Testis (tissue), 3 donors: ENCODE measurements around the gene OR3A1. TPM values are rescaled to one million over a fixed set of nuclear protein-coding genes. Genes with fewer than 3 reads are reported as not detected.
"Not testable (repeated sequence)": the region's sequence is repeated elsewhere in the genome, so short reads cannot be mapped to it uniquely, and the experiment has no call there.

Experiments used
- DNase-seq: peaks from one replicate; pipeline ENCODE4 v3.0.0-alpha.2; 2019
- H3K27ac ChIP-seq, 2 donors: fragments of 200-600 bp; sonication (generic); one replicate each; pipeline ENCODE4 v1.5.1; 2019
- H3K27me3 ChIP-seq: fragments of 200-600 bp; sonication (generic); one replicate; pipeline ENCODE4 v1.5.1; 2019
- H3K36me3 ChIP-seq: fragments of 200-600 bp; sonication (generic); one replicate; pipeline ENCODE4 v1.5.1; 2017; ENCODE audit warnings: low read depth; ENCODE audit errors: missing control alignments
- H3K4me1 ChIP-seq: fragments of 200-600 bp; sonication (generic); one replicate; pipeline ENCODE4 v1.5.1; 2019
- H3K4me3 ChIP-seq, 2 donors: fragments of 200-600 bp; sonication (generic); one replicate each; pipeline ENCODE4 v1.5.1; 2017 to 2019
- H3K9me3 ChIP-seq: fragments of 200-600 bp; sonication (generic); one replicate; pipeline ENCODE4 v1.5.1; 2017
- POLR2A ChIP-seq: fragments of 450-650 bp; IDR thresholded peaks from one replicate; pipeline ENCODE4 v1.6.1; 2017; ENCODE audit warnings: antibody characterized with exemption, mild to moderate bottlenecking, moderate library complexity
- WGBS, 2 donors: methylation state at CpG; one replicate each; pipeline ENCODE4 v1.1.5; 2018; 5-methylcytosine and 5-hydroxymethylcytosine counted together
- intact Hi-C: fragments of 100-400 bp; cut with DNase I; formaldehyde crosslinking; loops from one replicate; pipeline ENCODE4 v1.15.1; 2023; ENCODE audit warnings: low total_unique reads
- polyA plus RNA-seq: library from polyadenylated mRNA; stranded (reverse); fragments of 350-450 nt; fragmentation: Illumina TruSeq; extraction: RNeasy Lipid Tissue Mini Kit (QIAGEN cat#74804); gene quantifications from one replicate; pipeline ENCODE4 v1.2.3, GENCODE V29; 2014; ENCODE audit warnings: low read depth, low replicate concordance; ENCODE audit not compliant: insufficient read depth
- total RNA-seq, 2 donors: library from RNA; depleted of rRNA; stranded (reverse); fragments of >200 nt; gene quantifications; one replicate each; pipeline ENCODE4 v1.2.3, GENCODE V29; 2016
- TF ChIP-seq, protein P1 (sequence below), 3 experiments: fragments of 450-650 bp in 2 of 3; fragments of 200-600 bp in 1 of 3; sonication (generic) in 1 of 3; IDR thresholded peaks; one replicate each; pipeline ENCODE4 v1.5.1; 2016 to 2019; ENCODE audit warnings: antibody characterized with exemption in 3 of 3, mild to moderate bottlenecking in 2 of 3, moderate library complexity in 1 of 3

OR3A1 gene
- total and polyA plus RNA-seq, 3 donors from 2014 or later: 1.1 to 7.9 (median 6.6) TPM

DNA sequence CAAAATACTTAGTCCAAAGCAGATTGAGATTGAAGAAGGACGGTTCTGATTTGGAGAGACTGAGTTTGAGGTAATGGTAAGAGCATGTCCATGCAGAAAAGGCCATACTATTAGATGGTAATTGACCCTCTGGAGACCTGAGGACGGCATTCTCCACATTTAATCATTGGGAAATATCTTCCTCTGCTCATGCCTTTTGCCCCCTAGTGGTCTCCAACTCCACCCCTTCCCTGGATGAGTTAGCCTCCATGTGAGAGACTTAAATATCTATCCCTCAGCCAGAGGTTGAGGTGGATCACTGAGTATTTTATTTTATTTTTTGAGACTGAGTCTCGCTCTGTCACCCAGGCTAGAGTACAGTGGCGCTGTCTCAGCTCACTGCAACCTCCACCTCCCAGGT lies 10.4 kb upstream of the OR3A1 start:
- H3K4me1 ChIP-seq: no peaks in the 10 kb centered on the region
- no peak for DNase-seq
- intact Hi-C loops: no loop called here
- no peaks in the 10 kb centered on the region for H3K9me3 ChIP-seq
- no peak overlapping the region for H3K4me3 ChIP-seq
- no peaks in the 10 kb centered on the region for H3K36me3 ChIP-seq
- no peaks in the 10 kb centered on the region for H3K27me3 ChIP-seq
- no peak overlapping the region for H3K27ac ChIP-seq
- TF ChIP-seq POLR2A: no peak
- TF ChIP-seq, protein P1, sequence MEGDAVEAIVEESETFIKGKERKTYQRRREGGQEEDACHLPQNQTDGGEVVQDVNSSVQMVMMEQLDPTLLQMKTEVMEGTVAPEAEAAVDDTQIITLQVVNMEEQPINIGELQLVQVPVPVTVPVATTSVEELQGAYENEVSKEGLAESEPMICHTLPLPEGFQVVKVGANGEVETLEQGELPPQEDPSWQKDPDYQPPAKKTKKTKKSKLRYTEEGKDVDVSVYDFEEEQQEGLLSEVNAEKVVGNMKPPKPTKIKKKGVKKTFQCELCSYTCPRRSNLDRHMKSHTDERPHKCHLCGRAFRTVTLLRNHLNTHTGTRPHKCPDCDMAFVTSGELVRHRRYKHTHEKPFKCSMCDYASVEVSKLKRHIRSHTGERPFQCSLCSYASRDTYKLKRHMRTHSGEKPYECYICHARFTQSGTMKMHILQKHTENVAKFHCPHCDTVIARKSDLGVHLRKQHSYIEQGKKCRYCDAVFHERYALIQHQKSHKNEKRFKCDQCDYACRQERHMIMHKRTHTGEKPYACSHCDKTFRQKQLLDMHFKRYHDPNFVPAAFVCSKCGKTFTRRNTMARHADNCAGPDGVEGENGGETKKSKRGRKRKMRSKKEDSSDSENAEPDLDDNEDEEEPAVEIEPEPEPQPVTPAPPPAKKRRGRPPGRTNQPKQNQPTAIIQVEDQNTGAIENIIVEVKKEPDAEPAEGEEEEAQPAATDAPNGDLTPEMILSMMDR (IDR thresholded peaks at IDR 0.05): no peak
- WGBS, 2 donors: 77 to 81% methylated on average over 4 of the region's 4 CpGs

DNA sequence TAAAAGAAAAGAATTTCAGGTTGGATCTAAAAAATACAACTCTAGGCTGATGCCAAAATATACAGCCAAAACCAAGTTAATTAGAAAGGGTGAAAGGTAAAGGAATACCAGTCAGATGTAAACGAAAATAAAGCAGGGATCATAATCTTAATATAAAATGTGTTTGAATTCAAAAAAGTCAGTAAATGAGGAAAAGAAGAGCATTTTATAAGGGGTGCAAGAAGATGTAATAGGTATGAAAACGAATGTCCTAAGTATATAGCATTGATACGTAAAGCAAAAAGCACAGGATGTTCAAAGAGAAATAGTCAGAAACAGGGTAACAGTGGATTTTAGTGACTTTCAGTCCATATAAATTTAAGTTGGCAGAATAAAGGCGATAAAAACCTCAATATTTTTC lies 2.5 kb downstream of the OR3A1 start:
- 64 to 80% methylated on average over 4 of the region's 4 CpGs for WGBS, 2 donors
- Histone ChIP-seq H3K4me3 (no peak overlapping the region), H3K27ac (no peak overlapping the region), H3K36me3 (no peaks in the 10 kb centered on the region), H3K9me3 (no peaks in the 10 kb centered on the region), H3K4me1 (no peaks in the 10 kb centered on the region), H3K27me3 (no peaks in the 10 kb centered on the region)
- intact Hi-C loops: no loop called here
- DNase-seq: no peak
- no peak for TF ChIP-seq POLR2A
- TF ChIP-seq, protein P1 (IDR thresholded peaks at IDR 0.05): no peak

DNA sequence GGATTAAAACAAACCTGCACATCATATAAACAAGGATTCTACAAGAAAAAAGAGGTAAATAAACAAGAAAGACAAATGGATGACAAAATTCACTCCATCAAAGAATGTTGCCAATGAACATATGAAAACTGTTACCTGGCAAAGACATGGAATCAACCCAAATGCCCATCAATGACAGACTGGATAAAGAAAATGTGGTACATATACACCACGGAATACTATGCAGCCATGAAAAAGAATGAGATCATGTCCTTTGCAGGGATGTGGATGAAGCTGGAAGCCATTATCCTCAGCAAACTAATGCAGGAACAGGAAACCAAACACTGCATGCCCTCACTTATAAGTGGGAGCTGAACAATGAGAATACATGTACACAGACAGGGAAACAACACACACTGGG lies 4.6 kb downstream of the OR3A1 start:
- H3K36me3 ChIP-seq, DNase-seq, H3K27ac ChIP-seq, H3K9me3 ChIP-seq, H3K4me1 ChIP-seq, H3K4me3 ChIP-seq, intact Hi-C loops, H3K27me3 ChIP-seq: not testable (repeated sequence)
- WGBS, 2 donors: 81 to 88% methylated on average over 1 of the region's 1 CpG

DNA sequence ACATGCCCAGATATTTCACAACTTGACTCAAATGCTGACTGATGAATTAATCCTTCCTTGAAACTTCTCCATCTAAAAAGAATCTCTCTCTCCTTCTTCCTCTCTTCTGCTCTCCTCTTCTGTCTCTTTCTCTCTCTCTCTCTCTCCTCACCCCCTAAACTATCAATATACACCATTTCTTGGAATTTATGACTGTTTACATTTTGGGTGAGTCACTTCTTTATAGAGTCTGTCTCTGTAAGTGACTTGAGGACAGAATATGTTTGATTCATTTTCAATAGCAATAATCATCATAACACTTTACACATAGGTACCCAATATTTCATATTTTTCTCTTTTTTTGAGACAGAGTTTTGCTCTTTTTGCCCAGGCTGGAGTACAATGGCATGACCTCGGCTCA lies 15.3 kb downstream of the OR3A1 start:
- no peak overlapping the region for H3K27ac ChIP-seq
- no peaks in the 10 kb centered on the region for H3K9me3 ChIP-seq
- TF ChIP-seq POLR2A: no peak
- TF ChIP-seq, protein P1 (IDR thresholded peaks at IDR 0.05): no peak
- 87 to 91% methylated on average over 1 of the region's 1 CpG for WGBS, 2 donors
- no peaks in the 10 kb centered on the region for H3K36me3 ChIP-seq
- no peaks in the 10 kb centered on the region for H3K27me3 ChIP-seq
- H3K4me1 ChIP-seq: no peaks in the 10 kb centered on the region
- DNase-seq: no peak
- intact Hi-C loops: no loop called here
- no peak overlapping the region for H3K4me3 ChIP-seq

DNA sequence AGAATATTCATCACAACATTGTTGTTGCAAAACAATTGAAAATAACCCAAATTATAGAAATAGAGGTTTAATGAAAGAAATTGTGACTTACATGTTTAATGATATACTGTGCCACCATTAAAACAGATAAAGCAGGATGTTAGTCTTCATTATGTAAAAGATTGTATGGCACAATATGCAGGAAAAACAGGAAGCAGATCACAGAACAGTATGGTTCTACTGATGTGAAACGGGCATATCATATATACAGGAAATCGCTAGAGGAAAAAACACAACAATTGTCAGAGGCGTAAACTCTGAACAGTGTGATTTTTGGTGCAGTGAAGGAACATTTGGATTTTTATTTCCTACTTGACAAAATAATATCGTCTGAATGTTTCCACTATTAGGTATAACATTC lies 22.0 kb downstream of the OR3A1 start:
- H3K9me3 ChIP-seq: no peaks in the 10 kb centered on the region
- no peak overlapping the region for H3K27ac ChIP-seq
- H3K36me3 ChIP-seq: no peaks in the 10 kb centered on the region
- 74 to 81% methylated on average over 4 of the region's 4 CpGs for WGBS, 2 donors
- DNase-seq: no peak
- no peak overlapping the region for H3K4me3 ChIP-seq
- intact Hi-C loops: no loop called here
- H3K27me3 ChIP-seq: no peaks in the 10 kb centered on the region
- no peaks in the 10 kb centered on the region for H3K4me1 ChIP-seq
- no peak for TF ChIP-seq POLR2A
- TF ChIP-seq, protein P1 (IDR thresholded peaks at IDR 0.05): no peak
